Measurements from ENCODE around the gene MICB. TPM values are rescaled to one million over a fixed set of nuclear protein-coding genes. Genes with fewer than 3 reads are reported as not detected.

MICB gene
- polyA plus RNA-seq, 1 donor: 0.73 TPM

DNA sequence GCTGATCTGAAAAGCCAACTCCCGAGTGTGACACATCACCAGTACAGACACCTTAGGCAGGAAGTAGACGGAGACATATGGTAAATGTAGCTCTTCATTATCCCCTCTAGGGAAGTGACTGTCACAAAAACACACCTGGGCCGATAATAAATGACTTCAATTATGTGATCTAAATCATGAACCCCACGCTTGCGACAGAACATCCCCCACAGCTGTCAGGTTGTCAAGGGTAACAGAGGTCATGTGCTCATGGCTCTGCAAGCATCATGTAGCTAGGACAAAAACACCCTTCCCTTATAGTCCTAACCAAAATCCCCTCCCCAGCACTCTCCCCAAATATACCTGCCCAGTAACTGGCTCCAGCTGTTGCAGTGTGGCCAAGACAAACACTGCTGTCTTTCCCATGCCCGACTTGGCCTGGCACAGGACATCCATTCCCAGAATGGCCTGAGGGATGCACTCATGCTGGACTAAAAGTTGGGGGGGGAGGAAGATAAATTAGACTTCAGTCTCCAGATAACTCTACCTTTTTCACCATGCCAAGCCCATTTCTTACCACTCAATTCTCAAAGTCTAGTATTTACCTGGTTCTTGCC, 41.0 kb downstream of the MICB start:
- Histone ChIP-seq H3K36me3 (ENCODE audit: control insufficient read depth, insufficient read depth, low read length) (peaks cover 61% of the 10 kb centered on the region), H3K4me1 (ENCODE audit: control insufficient read depth, insufficient read depth, low read length) (peaks cover 15% of the 10 kb centered on the region)
- WGBS (ENCODE audit: insufficient coverage, low lambda C conversion rate): no CpG with 5 or more reads among the region's 6 CpGs

GRCh38 chr6:31540640-31541039, 42.7 kb downstream of the MICB start:
- Histone ChIP-seq H3K27me3 (ENCODE audit: control insufficient read depth, insufficient read depth, low read length) (no peaks in the 10 kb centered on the region), H3K9me3 (ENCODE audit: control insufficient read depth, low read depth, low read length) (no peaks in the 10 kb centered on the region), H3K4me1 (ENCODE audit: control insufficient read depth, insufficient read depth, low read length) (peaks cover 15% of the 10 kb centered on the region), H3K4me3 (ENCODE audit: low read length) (peak overlapping the region; percentile 90), H3K27ac (ENCODE audit: low read length) (peak overlapping the region; percentile 91), H3K36me3 (ENCODE audit: control insufficient read depth, insufficient read depth, low read length) (peaks cover 43% of the 10 kb centered on the region)
- 8% methylated on average over 2 of the region's 4 CpGs for WGBS (ENCODE audit: insufficient coverage, low lambda C conversion rate)
- DNase-seq: no peak

More for the DNA sequence above, 41.0 kb downstream of the MICB start:
- Histone ChIP-seq H3K4me3 (ENCODE audit: low read length) (no peak overlapping the region), H3K27ac (ENCODE audit: low read length) (no peak overlapping the region), H3K9me3 (ENCODE audit: control insufficient read depth, low read depth, low read length) (no peaks in the 10 kb centered on the region), H3K27me3 (ENCODE audit: control insufficient read depth, insufficient read depth, low read length) (no peaks in the 10 kb centered on the region)
- no peak for DNase-seq

- peak overlapping the region; percentile 90 for H3K4me3 ChIP-seq (ENCODE audit: low read length)
- H3K27ac ChIP-seq (ENCODE audit: low read length): peak overlapping the region; percentile 91
- WGBS (ENCODE audit: insufficient coverage, low lambda C conversion rate): no CpG with 5 or more reads among the region's 21 CpGs
- H3K27me3 ChIP-seq (ENCODE audit: control insufficient read depth, insufficient read depth, low read length): no peaks in the 10 kb centered on the region
- peaks cover 38% of the 10 kb centered on the region for H3K36me3 ChIP-seq (ENCODE audit: control insufficient read depth, insufficient read depth, low read length)
- peak; percentile 33 to 67 for DNase-seq
- peaks cover 15% of the 10 kb centered on the region for H3K4me1 ChIP-seq (ENCODE audit: control insufficient read depth, insufficient read depth, low read length)
- H3K9me3 ChIP-seq (ENCODE audit: control insufficient read depth, low read depth, low read length): no peaks in the 10 kb centered on the region
These were observed 43.2 kb downstream of the MICB start for GRCh38 chr6:31541059-31541657.

- H3K4me1 ChIP-seq (ENCODE audit: control insufficient read depth, insufficient read depth, low read length): peaks cover 17% of the 10 kb centered on the region
- 0% methylated on average over 3 of the region's 43 CpGs for WGBS (ENCODE audit: insufficient coverage, low lambda C conversion rate)
- H3K27me3 ChIP-seq (ENCODE audit: control insufficient read depth, insufficient read depth, low read length): no peaks in the 10 kb centered on the region
- DNase-seq: peak; percentile 98 to 99
- no peaks in the 10 kb centered on the region for H3K9me3 ChIP-seq (ENCODE audit: control insufficient read depth, low read depth, low read length)
- peak within 1 kb of the TSS; percentile 91 for H3K27ac ChIP-seq (ENCODE audit: low read length)
- peaks cover 31% of the 10 kb centered on the region for H3K36me3 ChIP-seq (ENCODE audit: control insufficient read depth, insufficient read depth, low read length)
- peak within 1 kb of the TSS; percentile 90 for H3K4me3 ChIP-seq (ENCODE audit: low read length)
These were observed 43.9 kb downstream of the MICB start, which contains the start of gene DDX39B for GRCh38 chr6:31541658-31542521. Gene DDX39B (minus strand): TSS chr6:31542003. CDS start chr6:31540532, 1,471 bp downstream.

GRCh38 chr6:31543639-31544038, 45.7 kb downstream of the MICB start:
- no peak overlapping the region for H3K27ac ChIP-seq (ENCODE audit: low read length)
- H3K9me3 ChIP-seq (ENCODE audit: control insufficient read depth, low read depth, low read length): peaks cover 3% of the 10 kb centered on the region
- no peak overlapping the region for H3K4me3 ChIP-seq (ENCODE audit: low read length)
- 100% methylated on average over 1 of the region's 6 CpGs for WGBS (ENCODE audit: insufficient coverage, low lambda C conversion rate)
- peaks cover 23% of the 10 kb centered on the region for H3K4me1 ChIP-seq (ENCODE audit: control insufficient read depth, insufficient read depth, low read length)
- peaks cover 18% of the 10 kb centered on the region for H3K36me3 ChIP-seq (ENCODE audit: control insufficient read depth, insufficient read depth, low read length)
- H3K27me3 ChIP-seq (ENCODE audit: control insufficient read depth, insufficient read depth, low read length): no peaks in the 10 kb centered on the region
- DNase-seq: no peak

DNA sequence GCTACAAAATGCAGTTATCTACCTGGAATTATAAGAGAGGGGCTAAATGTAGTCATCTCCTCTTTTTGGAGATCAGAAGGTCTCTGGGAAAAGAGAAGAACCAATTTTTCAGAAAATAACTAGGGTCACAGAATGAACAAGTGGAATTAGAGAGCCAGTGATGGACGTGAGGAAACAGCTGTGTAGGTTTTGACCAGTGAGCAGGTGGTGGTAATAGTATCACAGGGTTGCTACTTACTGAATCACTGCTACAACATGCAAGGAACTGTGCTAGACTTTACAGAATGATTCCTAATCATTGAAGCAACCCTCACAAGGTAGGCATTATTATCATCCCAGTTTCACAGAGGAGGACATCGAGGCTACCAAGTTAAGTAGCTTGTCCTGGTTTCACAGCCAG, 46.7 kb downstream of the MICB start:
- peaks cover 16% of the 10 kb centered on the region for H3K4me1 ChIP-seq (ENCODE audit: control insufficient read depth, insufficient read depth, low read length)
- H3K27me3 ChIP-seq (ENCODE audit: control insufficient read depth, insufficient read depth, low read length): no peaks in the 10 kb centered on the region
- H3K36me3 ChIP-seq (ENCODE audit: control insufficient read depth, insufficient read depth, low read length): peaks cover 11% of the 10 kb centered on the region
- peaks cover 3% of the 10 kb centered on the region for H3K9me3 ChIP-seq (ENCODE audit: control insufficient read depth, low read depth, low read length)
- no peak for DNase-seq
- WGBS (ENCODE audit: insufficient coverage, low lambda C conversion rate): 75% methylated on average over 1 of the region's 2 CpGs
- H3K4me3 ChIP-seq (ENCODE audit: low read length): no peak overlapping the region
- H3K27ac ChIP-seq (ENCODE audit: low read length): no peak overlapping the region

DNA sequence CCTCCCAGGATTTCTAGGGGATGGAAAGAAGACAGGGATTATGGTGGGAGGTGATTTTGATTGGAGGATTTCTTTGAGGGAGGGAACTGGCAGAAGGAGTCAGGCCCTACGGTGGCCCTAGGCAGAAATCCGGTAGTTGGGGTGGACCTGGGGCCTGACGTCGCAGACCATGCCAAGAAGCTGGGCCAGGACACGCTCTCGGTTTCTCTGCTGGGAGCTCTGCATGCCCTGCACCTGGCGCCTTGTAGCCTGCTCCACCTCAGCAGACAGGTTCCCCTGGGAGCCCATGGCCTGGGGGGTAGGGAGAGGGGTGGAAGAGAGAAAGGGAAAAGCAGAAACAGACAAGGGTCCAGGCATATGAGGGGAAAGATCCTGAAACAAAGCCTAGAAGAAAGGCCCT, 47.3 kb downstream of the MICB start:
- no CpG with 5 or more reads among the region's 7 CpGs for WGBS (ENCODE audit: insufficient coverage, low lambda C conversion rate)
- no peak overlapping the region for H3K27ac ChIP-seq (ENCODE audit: low read length)
- no peak for DNase-seq
- H3K4me1 ChIP-seq (ENCODE audit: control insufficient read depth, insufficient read depth, low read length): peaks cover 10% of the 10 kb centered on the region
- no peaks in the 10 kb centered on the region for H3K27me3 ChIP-seq (ENCODE audit: control insufficient read depth, insufficient read depth, low read length)
- peaks cover 7% of the 10 kb centered on the region for H3K36me3 ChIP-seq (ENCODE audit: control insufficient read depth, insufficient read depth, low read length)
- H3K4me3 ChIP-seq (ENCODE audit: low read length): no peak overlapping the region
- H3K9me3 ChIP-seq (ENCODE audit: control insufficient read depth, low read depth, low read length): peaks cover 3% of the 10 kb centered on the region

DNA sequence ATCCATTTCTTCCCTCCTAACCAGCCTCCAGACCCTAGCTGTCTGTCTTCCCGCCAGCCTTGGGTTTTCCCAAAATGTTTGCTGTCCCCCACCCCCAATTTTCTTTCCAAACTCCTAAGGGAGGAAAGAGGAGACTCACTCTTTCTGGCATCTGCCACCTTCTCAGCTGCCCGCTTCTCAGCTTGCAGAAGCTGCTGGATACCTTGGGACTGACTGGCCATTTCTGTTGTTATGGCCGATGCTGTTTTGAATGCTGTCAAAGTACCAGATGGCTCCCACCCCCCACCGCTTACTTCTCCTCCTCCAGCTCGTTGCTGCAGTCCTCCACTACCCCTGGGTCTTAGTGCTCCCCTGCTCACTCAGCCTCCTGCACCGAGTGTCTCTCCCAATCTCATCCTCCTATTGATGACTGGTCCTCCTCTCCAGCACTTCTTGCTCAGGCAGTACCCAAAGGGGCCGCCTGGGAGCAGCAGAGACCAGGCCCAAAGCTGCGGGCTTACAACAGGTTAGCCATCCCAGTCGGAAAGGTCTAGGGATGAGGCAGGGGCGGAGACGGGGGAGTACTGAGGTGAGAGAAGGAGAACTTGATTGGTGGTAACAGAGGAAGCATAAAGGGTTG, 48.5 kb downstream of the MICB start, which contains the start of gene ATP6V1G2:
ATP6V1G2 (minus strand) TSS at position 270 of the 619 bp plus-strand sequence; CDS start at position 221, 49 bp downstream.
- Histone ChIP-seq H3K27ac (ENCODE audit: low read length) (peak within 1 kb of the TSS; percentile 77), H3K36me3 (ENCODE audit: control insufficient read depth, insufficient read depth, low read length) (peaks cover 14% of the 10 kb centered on the region), H3K4me1 (ENCODE audit: control insufficient read depth, insufficient read depth, low read length) (peaks cover 8% of the 10 kb centered on the region), H3K27me3 (ENCODE audit: control insufficient read depth, insufficient read depth, low read length) (no peaks in the 10 kb centered on the region), H3K4me3 (ENCODE audit: low read length) (peak within 1 kb of the TSS; percentile 50), H3K9me3 (ENCODE audit: control insufficient read depth, low read depth, low read length) (peaks cover 3% of the 10 kb centered on the region)
- peak; percentile 85 to 89 for DNase-seq
- 0% methylated on average over 3 of the region's 11 CpGs for WGBS (ENCODE audit: insufficient coverage, low lambda C conversion rate)

DNA sequence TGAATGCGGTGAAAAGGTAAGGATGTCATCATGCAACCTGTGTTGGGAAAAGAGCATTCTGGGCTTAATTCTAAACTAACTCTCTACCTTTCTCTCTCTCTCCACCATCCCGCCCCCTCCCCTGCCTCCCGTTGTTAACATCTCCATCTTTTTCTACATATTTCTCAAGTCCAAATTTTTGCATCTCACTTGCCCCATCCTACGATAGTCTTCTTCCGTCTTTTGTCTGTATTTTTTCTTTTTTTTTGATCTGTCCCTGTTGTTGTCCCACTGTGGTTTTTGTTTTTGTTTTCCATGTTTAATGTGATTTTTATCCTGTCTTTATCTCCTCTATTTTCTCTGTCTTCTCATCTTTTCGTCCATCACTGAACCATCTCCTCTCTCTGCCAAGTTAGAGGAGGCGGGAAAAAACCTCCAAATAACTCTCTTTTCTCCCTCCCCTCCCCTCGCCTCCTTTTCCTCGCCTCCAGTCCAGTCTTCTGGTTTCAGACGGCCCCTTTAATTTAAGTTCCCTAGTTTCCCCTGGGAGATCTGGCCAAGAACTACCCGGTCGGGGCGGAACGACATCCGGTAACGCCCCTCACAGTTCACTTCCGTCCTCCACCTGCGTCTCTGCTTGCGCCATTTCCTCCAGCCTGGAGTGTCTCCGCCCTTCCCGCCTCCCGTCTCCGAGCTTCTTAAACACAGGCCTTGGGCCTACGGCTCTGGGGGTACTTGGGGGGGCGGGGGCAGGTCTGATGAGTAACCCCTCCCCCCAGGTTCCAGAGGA, 49.2 kb downstream of the MICB start, which contains the start of gene NFKBIL1:
NFKBIL1 (plus strand) TSS at position 651 of the 769 bp plus-strand sequence; CDS start at position 738, 87 bp downstream.
- H3K4me1 ChIP-seq (ENCODE audit: control insufficient read depth, insufficient read depth, low read length): peaks cover 8% of the 10 kb centered on the region
- H3K27ac ChIP-seq (ENCODE audit: low read length): peak within 1 kb of the TSS; percentile 77
- peak within 1 kb of the TSS; percentile 50 for H3K4me3 ChIP-seq (ENCODE audit: low read length)
- DNase-seq: peak; percentile 96 to 97
- peaks cover 14% of the 10 kb centered on the region for H3K36me3 ChIP-seq (ENCODE audit: control insufficient read depth, insufficient read depth, low read length)
- no peaks in the 10 kb centered on the region for H3K27me3 ChIP-seq (ENCODE audit: control insufficient read depth, insufficient read depth, low read length)
- WGBS (ENCODE audit: insufficient coverage, low lambda C conversion rate): 1% methylated on average over 7 of the region's 25 CpGs
- peaks cover 3% of the 10 kb centered on the region for H3K9me3 ChIP-seq (ENCODE audit: control insufficient read depth, low read depth, low read length)
